B cell (primary cell): ENCODE measurements around the gene ZNF622. TPM values are rescaled to one million over a fixed set of nuclear protein-coding genes. Genes with fewer than 3 reads are reported as not detected.

Experiments used
- ATAC-seq: fragments of 200-7000 bp; cut with Tn5 transposase; one replicate; pipeline ENCODE4 v1.10.0; 2021; ENCODE audit warnings: low read depth, mild to moderate bottlenecking, moderate number of reproducible peaks, moderate library complexity
- CTCF ChIA-PET: fragments of 350-600 bp; sonication (Branson Sonifier 250); formaldehyde crosslinking; loops from one replicate; lab custom pipeline; 2021; ENCODE audit warnings: antibody characterized with exemption, inconsistent platforms; lab: Charles Lee
- POLR2A ChIA-PET: fragments of 350-600 bp; sonication (Branson Sonifier 250); formaldehyde crosslinking; loops from one replicate; lab custom pipeline; 2021; ENCODE audit warnings: antibody characterized with exemption; lab: Charles Lee
- DNase-seq: peaks from one replicate; pipeline ENCODE4 v3.0.0; 2013
- H2AFZ ChIP-seq: 2 replicates; pipeline ENCODE4 v1.6.1; 2012; ENCODE audit warnings: mild to moderate bottlenecking, low read depth, low read length; ENCODE audit not compliant: insufficient read depth, poor library complexity, severe bottlenecking
- H3K27ac ChIP-seq, 2 donors: 1 replicate in 1 of 2; 2 replicates in 1 of 2; pipeline ENCODE4 v1.5.1; 2012 to 2013; ENCODE audit warnings: low read length in 2 of 2, mild to moderate bottlenecking in 2 of 2, moderate library complexity in 1 of 2
- H3K27me3 ChIP-seq, 4 experiments: fragments of 200-600 bp in 1 of 4; sonication (generic) in 1 of 4; replicated peaks in 1 of 4; 1 replicate in 2 of 4; 2 replicates in 2 of 4; pipeline versions ENCODE4 v1.6.1 to v1.7.0; 2013 to 2016; ENCODE audit warnings: low read length in 3 of 4, mild to moderate bottlenecking in 2 of 4, mixed read lengths in 1 of 4, moderate library complexity in 1 of 4; ENCODE audit not compliant: insufficient read depth in 4 of 4, control insufficient read depth in 3 of 4; ENCODE audit errors: control extremely low read depth in 1 of 4
- H3K36me3 ChIP-seq, 2 experiments: replicated peaks in 1 of 2; 1 replicate in 1 of 2; 2 replicates in 1 of 2; pipeline versions ENCODE4 v1.6.1 to v1.7.1; 2013; ENCODE audit warnings: low read length in 1 of 2; ENCODE audit not compliant: insufficient read depth in 2 of 2, control insufficient read depth in 1 of 2; ENCODE audit errors: control extremely low read depth in 1 of 2, extremely low read depth in 1 of 2
- H3K4me1 ChIP-seq, 2 donors: fragments of 200-600 bp in 1 of 2; sonication (generic) in 1 of 2; 1 replicate in 1 of 2; 2 replicates in 1 of 2; pipeline versions ENCODE4 v1.5.1 to v1.6.1; 2013 to 2017; ENCODE audit warnings: low read length in 2 of 2; ENCODE audit not compliant: control insufficient read depth in 2 of 2, insufficient read depth in 2 of 2
- H3K4me2 ChIP-seq: replicated peaks from 2 replicates; pipeline ENCODE3; 2012; ENCODE audit warnings: mild to moderate bottlenecking, low read depth, low read length; ENCODE audit not compliant: poor library complexity, severe bottlenecking
- H3K4me3 ChIP-seq, 5 experiments: fragments of 200-600 bp in 1 of 5; sonication (generic) in 1 of 5; 1 replicate in 3 of 5; 2 replicates in 2 of 5; pipeline versions ENCODE4 v1.5.1 to v1.7.0; 2011 to 2016; ENCODE audit warnings: low read length in 4 of 5, mild to moderate bottlenecking in 4 of 5, low read depth in 2 of 5, control low read depth in 1 of 5, moderate library complexity in 1 of 5; ENCODE audit not compliant: insufficient read depth in 1 of 5; ENCODE audit errors: control extremely low read depth in 1 of 5, extremely low read depth in 1 of 5
- H3K79me2 ChIP-seq: fragments of 200-600 bp; sonication (generic); one replicate; pipeline ENCODE4 v1.6.0; 2016; ENCODE audit warnings: low read length; ENCODE audit not compliant: control insufficient read depth, insufficient read depth
- H3K9ac ChIP-seq: fragments of 200-600 bp; sonication (generic); 2 replicates; pipeline ENCODE4 v1.6.1; 2017; ENCODE audit warnings: mild to moderate bottlenecking, low read length, moderate library complexity
- H3K9me3 ChIP-seq, 3 donors: one replicate each; pipeline versions ENCODE4 v1.6.1 to v1.7.1; 2013; ENCODE audit warnings: low read length in 2 of 3; ENCODE audit not compliant: control insufficient read depth in 2 of 3, insufficient read depth in 1 of 3; ENCODE audit errors: control extremely low read depth in 1 of 3
- H4K20me1 ChIP-seq: 2 replicates; pipeline ENCODE4 v1.6.0; 2012; ENCODE audit warnings: mild to moderate bottlenecking, low read length; ENCODE audit not compliant: insufficient read depth, control insufficient read depth, poor library complexity, severe bottlenecking
- H3K27ac Mint-ChIP-seq: one replicate; pipeline ENCODE4 v1.8.0; 2021; ENCODE audit warnings: mixed read lengths
- H3K27me3 Mint-ChIP-seq: one replicate; pipeline ENCODE4 v1.8.0; 2021; ENCODE audit warnings: mixed read lengths
- H3K4me1 Mint-ChIP-seq: one replicate; pipeline ENCODE4 v1.8.0; 2021; ENCODE audit warnings: mixed read lengths
- H3K4me3 Mint-ChIP-seq: one replicate; pipeline ENCODE4 v1.8.0; 2021; ENCODE audit warnings: mixed read lengths
- H3K9me3 Mint-ChIP-seq: one replicate; pipeline ENCODE4 v1.8.0; 2022; ENCODE audit warnings: mixed read lengths; ENCODE audit not compliant: insufficient read depth
- CTCF ChIP-seq: fragments of 200-600 bp; IDR thresholded peaks from one replicate; pipeline ENCODE4 v1.8.0; 2022; ENCODE audit warnings: antibody characterized with exemption, mild to moderate bottlenecking
- EZH2 ChIP-seq: IDR thresholded peaks from 2 replicates; pipeline ENCODE4 v1.6.1; 2012; ENCODE audit warnings: borderline replicate concordance, low read depth, mild to moderate bottlenecking, moderate library complexity, low read length; ENCODE audit not compliant: insufficient read depth, poor library complexity, severe bottlenecking
- WGBS: methylation state at CpG from one replicate; pipeline ENCODE4 v1.1.5; 2013; ENCODE audit warnings: missing lambda C conversion rate; ENCODE audit not compliant: insufficient coverage; 5-methylcytosine and 5-hydroxymethylcytosine counted together
- intact Hi-C: fragments of 100-400 bp; cut with micrococcal nuclease; formaldehyde crosslinking; loops from one replicate; pipeline ENCODE4 v1.10.0; 2022
- polyA plus RNA-seq: library from polyadenylated mRNA; depleted of rRNA; stranded (reverse); fragments of >200 nt; gene quantifications from 2 replicates; pipeline ENCODE4 v1.2.3, GENCODE V29; 2012
- total RNA-seq, 2 donors: library from RNA; stranded (reverse); fragments of 120-200 nt in 1 of 2; gene quantifications; 1 replicate in 1 of 2; 2 replicates in 1 of 2; pipeline versions ENCODE4 v1.2.3 to v1.2.4, GENCODE V29; 2013 to 2022

Gene ZNF622
- total and polyA plus RNA-seq, 2 donors (not counting 1 experiment from before 2014, with no cell fraction given) = 7.5 to 37.1 TPM

- POLR2A ChIA-PET = no interaction called here
- no peak overlapping the region for H3K27ac Mint-ChIP-seq
- H3K4me2 ChIP-seq = no peak overlapping the region
- CTCF ChIA-PET = interaction anchor here (0.6 to 1.4 kb wide), 3 partner anchors 31 to 1539 kb away, joined by 3 to 4 read pairs (median 3); no protein-coding TSS in a partner anchor
- no peak overlapping the region for H3K9ac ChIP-seq
- H4K20me1 ChIP-seq = no peaks in the 10 kb centered on the region
- H3K9me3 Mint-ChIP-seq = no peaks in the 10 kb centered on the region
- no peak overlapping the region for H3K4me3 ChIP-seq
- no peak for ATAC-seq
- intact Hi-C loops = loop anchor here (5.0 kb wide), 1 partner anchor 715 kb away; no protein-coding TSS in a partner anchor
- no peak overlapping the region for H3K27ac ChIP-seq
- H3K4me3 Mint-ChIP-seq = no peak overlapping the region
- no peaks in the 10 kb centered on the region for H3K27me3 ChIP-seq
- H3K4me1 Mint-ChIP-seq = no peaks in the 10 kb centered on the region
- no peaks in the 10 kb centered on the region for H3K9me3 ChIP-seq
- no peak overlapping the region for H2AFZ ChIP-seq
- H3K4me1 ChIP-seq = no peaks in the 10 kb centered on the region
- no peak for DNase-seq
- no peaks in the 10 kb centered on the region for H3K27me3 Mint-ChIP-seq
- 100% methylated on average over 1 of the region's 2 CpGs for WGBS
- no peaks in the 10 kb centered on the region for H3K79me2 ChIP-seq
- TF ChIP-seq EZH2 (no peak), CTCF (no peak)
- H3K36me3 ChIP-seq = no peaks in the 10 kb centered on the region
These were observed 21.9 kb upstream of the ZNF622 start for GRCh38 chr5:16487456-16487855.

- Mint-ChIP-seq H3K4me1 (no peaks in the 10 kb centered on the region), H3K4me3 (no peak overlapping the region), H3K27ac (no peak overlapping the region), H3K9me3 (no peaks in the 10 kb centered on the region), H3K27me3 (no peaks in the 10 kb centered on the region)
- no peaks in the 10 kb centered on the region for H3K79me2 ChIP-seq
- WGBS = no CpG with 5 or more reads among the region's 4 CpGs
- H3K4me2 ChIP-seq = no peak overlapping the region
- no peaks in the 10 kb centered on the region for H3K9me3 ChIP-seq
- H3K27me3 ChIP-seq = no peaks in the 10 kb centered on the region
- CTCF ChIA-PET = interaction anchor here (1.2 to 1.4 kb wide), 2 partner anchors 31 to 99 kb away, joined by 3 to 4 read pairs; no protein-coding TSS in a partner anchor
- POLR2A ChIA-PET = no interaction called here
- DNase-seq (no peak), ATAC-seq (no peak)
- H3K27ac ChIP-seq = no peak overlapping the region
- H4K20me1 ChIP-seq = no peaks in the 10 kb centered on the region
- TF ChIP-seq CTCF = no peak
- no peak for TF ChIP-seq EZH2
- H3K4me3 ChIP-seq = no peak overlapping the region
- no peaks in the 10 kb centered on the region for H3K36me3 ChIP-seq
- intact Hi-C loops = loop anchor here (5.0 kb wide), 1 partner anchor 716 kb away; no protein-coding TSS in a partner anchor
- no peak overlapping the region for H3K9ac ChIP-seq
- H2AFZ ChIP-seq = no peak overlapping the region
- H3K4me1 ChIP-seq = no peaks in the 10 kb centered on the region
These were observed 21.1 kb upstream of the ZNF622 start for GRCh38 chr5:16486711-16487111.
